Measurements from ENCODE around the gene NLRP14.

GRCh38 chr11:7115780-7116179, 95.5 kb downstream of the NLRP14 start:
- TF ChIP-seq, protein P1, sequence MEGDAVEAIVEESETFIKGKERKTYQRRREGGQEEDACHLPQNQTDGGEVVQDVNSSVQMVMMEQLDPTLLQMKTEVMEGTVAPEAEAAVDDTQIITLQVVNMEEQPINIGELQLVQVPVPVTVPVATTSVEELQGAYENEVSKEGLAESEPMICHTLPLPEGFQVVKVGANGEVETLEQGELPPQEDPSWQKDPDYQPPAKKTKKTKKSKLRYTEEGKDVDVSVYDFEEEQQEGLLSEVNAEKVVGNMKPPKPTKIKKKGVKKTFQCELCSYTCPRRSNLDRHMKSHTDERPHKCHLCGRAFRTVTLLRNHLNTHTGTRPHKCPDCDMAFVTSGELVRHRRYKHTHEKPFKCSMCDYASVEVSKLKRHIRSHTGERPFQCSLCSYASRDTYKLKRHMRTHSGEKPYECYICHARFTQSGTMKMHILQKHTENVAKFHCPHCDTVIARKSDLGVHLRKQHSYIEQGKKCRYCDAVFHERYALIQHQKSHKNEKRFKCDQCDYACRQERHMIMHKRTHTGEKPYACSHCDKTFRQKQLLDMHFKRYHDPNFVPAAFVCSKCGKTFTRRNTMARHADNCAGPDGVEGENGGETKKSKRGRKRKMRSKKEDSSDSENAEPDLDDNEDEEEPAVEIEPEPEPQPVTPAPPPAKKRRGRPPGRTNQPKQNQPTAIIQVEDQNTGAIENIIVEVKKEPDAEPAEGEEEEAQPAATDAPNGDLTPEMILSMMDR (IDR thresholded peaks at IDR 0.05): no peak
- no peak for TF ChIP-seq POLR2A (IDR thresholded peaks at IDR 0.05)

Data from body of pancreas (tissue), 4 donors.